Neuronal stem cell (in vitro differentiated cells): ENCODE data around the gene CEP20.

Experiments used
- DNase-seq: peaks from one replicate; pipeline ENCODE4 v3.0.0-alpha.2; 2013; ENCODE audit warnings: low spot score
- H2AFZ ChIP-seq: one replicate; pipeline ENCODE4 v1.6.1; 2013; ENCODE audit warnings: mild to moderate bottlenecking, low read length, inconsistent platforms
- H2AK5ac ChIP-seq: 2 replicates; pipeline ENCODE4 v1.6.1; 2013; ENCODE audit warnings: low read depth, mild to moderate bottlenecking, inconsistent platforms, low read length, moderate library complexity, mixed read lengths
- H2BK120ac ChIP-seq: 2 replicates; pipeline ENCODE4 v1.6.1; 2013; ENCODE audit warnings: low read depth, mild to moderate bottlenecking, inconsistent platforms, low read length, moderate library complexity, mixed read lengths
- H2BK12ac ChIP-seq: one replicate; pipeline ENCODE4 v1.6.1; 2013; ENCODE audit warnings: low read length, inconsistent platforms
- H2BK15ac ChIP-seq: 2 replicates; pipeline ENCODE4 v1.6.1; 2013; ENCODE audit warnings: mild to moderate bottlenecking, low read length, inconsistent platforms, mixed read lengths
- H2BK5ac ChIP-seq: one replicate; pipeline ENCODE4 v1.6.1; 2013; ENCODE audit warnings: inconsistent platforms, mild to moderate bottlenecking, low read length, moderate library complexity
- H3K14ac ChIP-seq: one replicate; pipeline ENCODE4 v1.6.1; 2013; ENCODE audit warnings: low read length, inconsistent platforms
- H3K18ac ChIP-seq: 2 replicates; pipeline ENCODE4 v1.6.1; 2013; ENCODE audit warnings: low read length, inconsistent platforms
- H3K23ac ChIP-seq: 2 replicates; pipeline ENCODE4 v1.6.1; 2013; ENCODE audit warnings: low read depth, mild to moderate bottlenecking, mixed read lengths, low read length, inconsistent platforms; ENCODE audit not compliant: poor library complexity
- H3K27ac ChIP-seq: replicated peaks from 3 replicates; pipeline ENCODE4 v1.5.1; 2013; ENCODE audit warnings: low read length, inconsistent platforms
- H3K27me3 ChIP-seq, 3 experiments: 2 replicates each; pipeline ENCODE4 v1.6.1; 2013; ENCODE audit warnings: low read length in 3 of 3, mild to moderate bottlenecking in 2 of 3, inconsistent platforms in 1 of 3, low read depth in 1 of 3, mixed read lengths in 1 of 3, moderate library complexity in 1 of 3; ENCODE audit not compliant: control insufficient read depth in 3 of 3, insufficient read depth in 3 of 3
- H3K36me3 ChIP-seq, 2 donors: replicated peaks in 1 of 2; 2 replicates each; pipeline ENCODE4 v1.6.1; 2013; ENCODE audit warnings: low read length in 2 of 2; ENCODE audit not compliant: control insufficient read depth in 2 of 2, insufficient read depth in 2 of 2
- H3K4ac ChIP-seq: 2 replicates; pipeline ENCODE4 v1.6.1; 2013; ENCODE audit warnings: inconsistent platforms, mild to moderate bottlenecking, low read length, moderate library complexity
- H3K4me1 ChIP-seq, 2 donors: 1 replicate in 1 of 2; 2 replicates in 1 of 2; pipeline ENCODE4 v1.6.1; 2013; ENCODE audit warnings: low read length in 2 of 2, low read depth in 1 of 2; ENCODE audit not compliant: control insufficient read depth in 2 of 2, insufficient read depth in 1 of 2
- H3K4me2 ChIP-seq: one replicate; pipeline ENCODE4 v1.6.1; 2013; ENCODE audit warnings: mild to moderate bottlenecking, low read length, inconsistent platforms; ENCODE audit not compliant: insufficient read depth, poor library complexity, severe bottlenecking
- H3K4me3 ChIP-seq, 2 donors: 2 replicates each; pipeline ENCODE4 v1.5.1; 2013; ENCODE audit warnings: low read length in 2 of 2, mild to moderate bottlenecking in 2 of 2, inconsistent platforms in 1 of 2, moderate library complexity in 1 of 2
- H3K79me1 ChIP-seq: one replicate; pipeline ENCODE4 v1.6.1; 2013; ENCODE audit warnings: low read depth, mild to moderate bottlenecking, inconsistent platforms, low read length, moderate library complexity
- H3K9ac ChIP-seq: one replicate; pipeline ENCODE4 v1.6.1; 2013; ENCODE audit warnings: mild to moderate bottlenecking, low read depth, low read length, inconsistent platforms; ENCODE audit not compliant: poor library complexity
- H3K9me3 ChIP-seq, 2 donors: replicated peaks in 1 of 2; 2 replicates each; pipeline versions ENCODE3 to v1.6.1; 2013; ENCODE audit warnings: low read length in 2 of 2, mild to moderate bottlenecking in 2 of 2, inconsistent platforms in 1 of 2, low read depth in 1 of 2, mixed read lengths in 1 of 2, moderate library complexity in 1 of 2; ENCODE audit not compliant: control insufficient read depth in 2 of 2, insufficient read depth in 1 of 2
- H4K8ac ChIP-seq: one replicate; pipeline ENCODE4 v1.6.1; 2013; ENCODE audit warnings: low read depth, mild to moderate bottlenecking, inconsistent platforms, low read length, moderate library complexity
- H4K91ac ChIP-seq: one replicate; pipeline ENCODE4 v1.6.1; 2013; ENCODE audit warnings: low read length, low read depth, mild to moderate bottlenecking, inconsistent platforms; ENCODE audit not compliant: poor library complexity
- WGBS, 2 donors: extraction: QIAGEN DNeasy Blood & Tissue Kit; methylation state at CpG; one replicate each; pipeline ENCODE4 v1.1.7; 2013; ENCODE audit warnings: missing lambda C conversion rate in 2 of 2, mixed read lengths in 1 of 2; ENCODE audit not compliant: insufficient read length in 2 of 2, insufficient replicate concordance in 1 of 2; ENCODE audit errors: extremely low coverage in 2 of 2; 5-methylcytosine and 5-hydroxymethylcytosine counted together

Gene CEP20

GRCh38 chr16:15913046-15913698 is 24.8 kb upstream of the CEP20 start:
- Histone ChIP-seq H3K14ac (no peak overlapping the region), H3K18ac (no peak overlapping the region), H3K27me3 (no peaks in the 10 kb centered on the region), H2BK120ac (no peak overlapping the region), H2BK15ac (no peak overlapping the region), H2AK5ac (no peak overlapping the region), H3K9me3 (peaks cover 0 to 1% of the 10 kb centered on the region in 2 donors), H3K4me1 (no peaks in the 10 kb centered on the region), H3K23ac (no peak overlapping the region), H3K36me3 (no peaks in the 10 kb centered on the region), H2BK12ac (no peak overlapping the region), H2AFZ (no peak overlapping the region), H2BK5ac (no peak overlapping the region), H3K4me3 (no peak overlapping the region), H3K27ac (no peak overlapping the region), H3K4me2 (no peak overlapping the region), H3K4ac (no peak overlapping the region), H3K9ac (no peak overlapping the region), H4K8ac (no peak overlapping the region), H4K91ac (no peak overlapping the region), H3K79me1 (no peaks in the 10 kb centered on the region)
- WGBS, 2 donors: no CpG with 5 or more reads among the region's 7 CpGs
- no peak for DNase-seq

- Histone ChIP-seq H4K91ac (no peak overlapping the region), H3K4ac (no peak overlapping the region), H3K27me3 (no peaks in the 10 kb centered on the region), H2BK15ac (no peak overlapping the region), H3K36me3 (no peaks in the 10 kb centered on the region), H2BK12ac (no peak overlapping the region), H3K27ac (no peak overlapping the region), H3K79me1 (no peaks in the 10 kb centered on the region), H3K18ac (no peak overlapping the region), H3K14ac (no peak overlapping the region), H2AFZ (no peak overlapping the region), H3K4me2 (no peak overlapping the region), H3K4me1 (no peaks in the 10 kb centered on the region), H3K9ac (no peak overlapping the region), H3K23ac (no peak overlapping the region), H2BK120ac (no peak overlapping the region), H3K4me3 (no peak overlapping the region), H2AK5ac (no peak overlapping the region), H3K9me3 (peaks cover 0 to 1% of the 10 kb centered on the region in 2 donors), H2BK5ac (no peak overlapping the region), H4K8ac (no peak overlapping the region)
- 100% methylated on average over 1 of the region's 3 CpGs for WGBS, 2 donors
- DNase-seq: no peak
These were observed 22.8 kb upstream of the CEP20 start for GRCh38 chr16:15911198-15911597.

GRCh38 chr16:15907863-15908478 is 19.6 kb upstream of the CEP20 start:
- no peak overlapping the region for H3K18ac ChIP-seq
- peaks cover 0 to 1% (median 0%) of the 10 kb centered on the region in 3 experiments for H3K27me3 ChIP-seq
- H3K14ac ChIP-seq: no peak overlapping the region
- no peak overlapping the region for H2BK12ac ChIP-seq
- H4K8ac ChIP-seq: no peak overlapping the region
- peak overlapping the region; percentile 64 for H2AFZ ChIP-seq
- H2AK5ac ChIP-seq: no peak overlapping the region
- H2BK5ac ChIP-seq: no peak overlapping the region
- H3K4me1 ChIP-seq: no peaks in the 10 kb centered on the region
- no peaks in the 10 kb centered on the region for H3K36me3 ChIP-seq
- H3K4me3 ChIP-seq: no peak overlapping the region
- no peak overlapping the region for H3K4ac ChIP-seq
- H2BK15ac ChIP-seq: no peak overlapping the region
- no peak overlapping the region for H4K91ac ChIP-seq
- H3K9me3 ChIP-seq: peaks cover 0 to 1% of the 10 kb centered on the region in 2 donors
- DNase-seq: peak; percentile 26
- no CpG with 5 or more reads among the region's 7 CpGs for WGBS, 2 donors
- no peak overlapping the region for H2BK120ac ChIP-seq
- H3K79me1 ChIP-seq: no peaks in the 10 kb centered on the region
- H3K4me2 ChIP-seq: no peak overlapping the region
- no peak overlapping the region for H3K27ac ChIP-seq
- no peak overlapping the region for H3K23ac ChIP-seq
- no peak overlapping the region for H3K9ac ChIP-seq

GRCh38 chr16:15906439-15906838 is 18.0 kb upstream of the CEP20 start:
- H3K27me3 ChIP-seq: peaks cover 0 to 1% (median 0%) of the 10 kb centered on the region in 3 experiments
- H4K8ac ChIP-seq: no peak overlapping the region
- no peak overlapping the region for H3K18ac ChIP-seq
- H3K27ac ChIP-seq: no peak overlapping the region
- no peak overlapping the region for H3K4me2 ChIP-seq
- H2AFZ ChIP-seq: no peak overlapping the region
- H3K9me3 ChIP-seq: peaks cover 0 to 1% of the 10 kb centered on the region in 2 donors
- H3K4me1 ChIP-seq: no peaks in the 10 kb centered on the region
- no peak overlapping the region for H2BK120ac ChIP-seq
- no peak overlapping the region for H2BK12ac ChIP-seq
- H3K23ac ChIP-seq: no peak overlapping the region
- H4K91ac ChIP-seq: no peak overlapping the region
- no peak overlapping the region for H3K4me3 ChIP-seq
- H3K14ac ChIP-seq: no peak overlapping the region
- no peak for DNase-seq
- H3K36me3 ChIP-seq: no peaks in the 10 kb centered on the region
- H2BK15ac ChIP-seq: no peak overlapping the region
- H2AK5ac ChIP-seq: no peak overlapping the region
- WGBS, 2 donors: no CpG with 5 or more reads among the region's 2 CpGs
- H3K4ac ChIP-seq: no peak overlapping the region
- H3K79me1 ChIP-seq: no peaks in the 10 kb centered on the region
- no peak overlapping the region for H3K9ac ChIP-seq
- H2BK5ac ChIP-seq: no peak overlapping the region
